Loucy (cell line): ENCODE results near the gene MIB1.
"Not testable (repeated sequence)": the region's sequence is repeated elsewhere in the genome, so short reads cannot be mapped to it uniquely, and the experiment has no call there.

ENCODE experiments used
- EZH2phosphoT487 ChIP-seq: fragments of 200-600 bp; IDR thresholded peaks from 2 replicates; pipeline ENCODE4 v1.6.1; 2018; ENCODE audit warnings: antibody characterized with exemption, mild to moderate bottlenecking, moderate library complexity, borderline replicate concordance
- TF ChIP-seq, protein P1 (sequence below): fragments of 200-600 bp; sonication (generic); conservative IDR thresholded peaks from 2 replicates; pipeline ENCODE4 v1.5.1; 2014; ENCODE audit warnings: mild to moderate bottlenecking, antibody characterized with exemption, low read length

DNA sequence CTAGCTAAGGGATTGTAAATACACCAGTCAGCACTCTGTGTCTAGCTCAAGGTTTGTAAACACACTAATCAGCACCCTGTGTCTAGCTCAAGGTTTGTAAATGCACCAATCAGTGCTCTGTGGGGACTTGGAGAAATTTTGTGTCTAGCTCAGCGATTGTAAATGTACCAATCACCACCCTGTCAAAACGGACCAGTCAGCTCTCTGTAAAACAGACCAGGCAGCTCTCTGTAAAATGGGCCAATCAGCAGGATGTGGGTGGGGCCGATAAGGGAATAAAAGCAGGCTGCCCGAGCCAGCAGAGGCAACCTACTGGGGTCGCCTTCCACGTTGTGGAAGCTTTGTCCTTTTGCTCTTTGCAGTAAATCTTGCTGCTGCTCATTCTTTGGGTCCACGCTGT, 33.5 kb upstream of the MIB1 start:
- TF ChIP-seq EZH2phosphoT487, result not testable (repeated sequence)
- TF ChIP-seq, protein P1, sequence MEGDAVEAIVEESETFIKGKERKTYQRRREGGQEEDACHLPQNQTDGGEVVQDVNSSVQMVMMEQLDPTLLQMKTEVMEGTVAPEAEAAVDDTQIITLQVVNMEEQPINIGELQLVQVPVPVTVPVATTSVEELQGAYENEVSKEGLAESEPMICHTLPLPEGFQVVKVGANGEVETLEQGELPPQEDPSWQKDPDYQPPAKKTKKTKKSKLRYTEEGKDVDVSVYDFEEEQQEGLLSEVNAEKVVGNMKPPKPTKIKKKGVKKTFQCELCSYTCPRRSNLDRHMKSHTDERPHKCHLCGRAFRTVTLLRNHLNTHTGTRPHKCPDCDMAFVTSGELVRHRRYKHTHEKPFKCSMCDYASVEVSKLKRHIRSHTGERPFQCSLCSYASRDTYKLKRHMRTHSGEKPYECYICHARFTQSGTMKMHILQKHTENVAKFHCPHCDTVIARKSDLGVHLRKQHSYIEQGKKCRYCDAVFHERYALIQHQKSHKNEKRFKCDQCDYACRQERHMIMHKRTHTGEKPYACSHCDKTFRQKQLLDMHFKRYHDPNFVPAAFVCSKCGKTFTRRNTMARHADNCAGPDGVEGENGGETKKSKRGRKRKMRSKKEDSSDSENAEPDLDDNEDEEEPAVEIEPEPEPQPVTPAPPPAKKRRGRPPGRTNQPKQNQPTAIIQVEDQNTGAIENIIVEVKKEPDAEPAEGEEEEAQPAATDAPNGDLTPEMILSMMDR, result not testable (repeated sequence)
